HEK293 (cell line): ENCODE measurements around the gene TBL1X.

Experiments
- CTCF ChIA-PET: fragments of 350-600 bp; formaldehyde crosslinking; extraction: SDS; loops from one replicate; lab custom pipeline; 2021; ENCODE audit warnings: antibody characterized with exemption; lab: Yijun Ruan, JAX
- POLR2A ChIA-PET: fragments of 300-600 bp; formaldehyde crosslinking; extraction: SDS; loops from one replicate; lab custom pipeline; 2020; ENCODE audit warnings: antibody characterized with exemption, inconsistent platforms; lab: Yijun Ruan, JAX
- H3K27ac ChIP-seq: fragments of 200-500 bp; sonication (Bioruptor generic); 2 replicates; pipeline ENCODE4 v1.5.1; 2014; ENCODE audit warnings: low read depth, low read length, control low read depth, inconsistent platforms; ENCODE audit errors: extremely low read depth
- H3K36me3 ChIP-seq, 2 experiments: fragments of 200-500 bp in 1 of 2; sonication (Bioruptor generic) in 1 of 2; 1 replicate in 1 of 2; 2 replicates in 1 of 2; pipeline ENCODE4 v1.5.1; 2014 to 2017; ENCODE audit warnings: inconsistent platforms in 2 of 2, low read length in 2 of 2; ENCODE audit not compliant: control insufficient read depth in 2 of 2, insufficient read depth in 1 of 2
- H3K4me1 ChIP-seq: fragments of 200-500 bp; sonication (Bioruptor generic); 2 replicates; pipeline ENCODE4 v1.5.1; 2014; ENCODE audit warnings: mild to moderate bottlenecking, low read length, inconsistent platforms; ENCODE audit not compliant: control insufficient read depth, insufficient read depth
- H3K4me3 ChIP-seq: 2 replicates; pipeline ENCODE4 v1.5.1; 2011; ENCODE audit warnings: low read depth, mild to moderate bottlenecking, control low read depth, low read length, moderate library complexity
- H3K9me3 ChIP-seq: fragments of 200-500 bp; sonication (Bioruptor generic); 2 replicates; pipeline ENCODE4 v1.5.1; 2014; ENCODE audit warnings: low read depth, low read length, inconsistent platforms; ENCODE audit not compliant: control insufficient read depth, insufficient read depth
- BCL6B ChIP-seq: fragments of 450-650 bp; formaldehyde crosslinking; IDR thresholded peaks from 2 replicates; pipeline ENCODE4 v1.5.1; 2017; ENCODE audit warnings: missing biosample characterization, missing genetic modification characterization
- GLIS1 ChIP-seq: fragments of 450-650 bp; formaldehyde crosslinking; IDR thresholded peaks from 2 replicates; pipeline ENCODE4 v1.5.1; 2016; ENCODE audit warnings: missing biosample characterization, missing genetic modification characterization
- HIC1 ChIP-seq: fragments of 450-650 bp; formaldehyde crosslinking; IDR thresholded peaks from 2 replicates; pipeline ENCODE4 v1.5.1; 2016; ENCODE audit warnings: missing biosample characterization, missing genetic modification characterization
- HOXA7 ChIP-seq: sonication (generic); formaldehyde crosslinking; IDR thresholded peaks from 2 replicates; pipeline ENCODE4 v1.8.1; 2022; ENCODE audit warnings: missing genetic modification reagents, borderline replicate concordance
- KLF1 ChIP-seq: fragments of 450-650 bp; formaldehyde crosslinking; IDR thresholded peaks from 2 replicates; pipeline ENCODE4 v1.5.1; 2016; ENCODE audit warnings: missing biosample characterization, missing genetic modification characterization
- KLF8 ChIP-seq: fragments of 450-650 bp; formaldehyde crosslinking; IDR thresholded peaks from 2 replicates; pipeline ENCODE4 v1.5.1; 2016; ENCODE audit warnings: missing biosample characterization, missing genetic modification characterization
- KLF9 ChIP-seq: fragments of 450-650 bp; formaldehyde crosslinking; IDR thresholded peaks from 2 replicates; pipeline ENCODE4 v1.5.1; 2016; ENCODE audit warnings: missing biosample characterization, missing genetic modification characterization, low read depth
- PRDM1 ChIP-seq: fragments of 450-650 bp; formaldehyde crosslinking; IDR thresholded peaks from 2 replicates; pipeline ENCODE4; 2016; ENCODE audit warnings: missing biosample characterization, missing genetic modification characterization
- SCRT2 ChIP-seq: fragments of 450-650 bp; formaldehyde crosslinking; IDR thresholded peaks from 2 replicates; pipeline ENCODE4 v1.5.1; 2016; ENCODE audit warnings: missing biosample characterization, missing genetic modification characterization
- SP3 ChIP-seq: fragments of 450-650 bp; formaldehyde crosslinking; IDR thresholded peaks from 2 replicates; pipeline ENCODE4 v1.5.1; 2016; ENCODE audit warnings: missing biosample characterization, missing genetic modification characterization
- ZBTB1 ChIP-seq: fragments of 450-650 bp; formaldehyde crosslinking; IDR thresholded peaks from 2 replicates; pipeline ENCODE4 v1.5.1; 2016; ENCODE audit warnings: missing biosample characterization, missing genetic modification characterization
- ZEB2 ChIP-seq: fragments of 450-650 bp; formaldehyde crosslinking; IDR thresholded peaks from 2 replicates; pipeline ENCODE4 v1.5.1; 2016; ENCODE audit warnings: missing biosample characterization, missing genetic modification characterization
- ZNF132 ChIP-seq: fragments of 450-650 bp; formaldehyde crosslinking; IDR thresholded peaks from 2 replicates; pipeline ENCODE4 v1.5.1; 2017; ENCODE audit warnings: missing biosample characterization, missing genetic modification characterization, borderline replicate concordance
- ZNF211 ChIP-seq: fragments of 450-650 bp; formaldehyde crosslinking; IDR thresholded peaks from 2 replicates; pipeline ENCODE4 v1.5.1; 2016; ENCODE audit warnings: low read depth, missing biosample characterization, missing genetic modification characterization
- ZNF518A ChIP-seq: fragments of 450-650 bp; formaldehyde crosslinking; conservative IDR thresholded peaks from 2 replicates; pipeline ENCODE4 v1.5.1; 2016; ENCODE audit warnings: low read depth, missing biosample characterization, missing genetic modification characterization
- ZNF621 ChIP-seq: fragments of 450-650 bp; formaldehyde crosslinking; IDR thresholded peaks from 2 replicates; pipeline ENCODE4 v1.5.1; 2017; ENCODE audit warnings: missing biosample characterization, missing genetic modification characterization
- ZNF692 ChIP-seq: fragments of 450-650 bp; formaldehyde crosslinking; IDR thresholded peaks from 2 replicates; pipeline ENCODE4 v1.5.1; 2016; ENCODE audit warnings: missing biosample characterization, missing genetic modification characterization
- ZNF704 ChIP-seq: fragments of 450-650 bp; formaldehyde crosslinking; IDR thresholded peaks from 2 replicates; pipeline ENCODE4 v1.5.1; 2016; ENCODE audit warnings: missing biosample characterization, missing genetic modification characterization

TBL1X gene

GRCh38 chrX:9581771-9582385, 117.0 kb downstream of the TBL1X start (continued):
- no peak for TF ChIP-seq ZNF621
- no peak for TF ChIP-seq PRDM1 (tag by site-specific recombination)
- no peak for TF ChIP-seq BCL6B (tag by site-specific recombination)
- no peak for TF ChIP-seq KLF9
- TF ChIP-seq HIC1 (tag by site-specific recombination): no peak
- no peak for TF ChIP-seq ZNF132
- TF ChIP-seq ZNF518A (tag by site-specific recombination): no peak
- no peak for TF ChIP-seq GLIS1 (tag by site-specific recombination)
- TF ChIP-seq ZBTB1 (tag by site-specific recombination): no peak
- TF ChIP-seq ZNF211 (tag by site-specific recombination): no peak
- TF ChIP-seq SCRT2: no peak
- TF ChIP-seq ZEB2: no peak
- no peak for TF ChIP-seq ZNF692

GRCh38 chrX:9582956-9583355, 118.1 kb downstream of the TBL1X start:
- POLR2A ChIA-PET: no interaction called here
- CTCF ChIA-PET: no interaction called here
- Histone ChIP-seq H3K4me1 (no peaks in the 10 kb centered on the region), H3K4me3 (no peak overlapping the region), H3K27ac (no peak overlapping the region), H3K36me3 (no peaks in the 10 kb centered on the region), H3K9me3 (no peaks in the 10 kb centered on the region)
- no peak for TF ChIP-seq ZNF704 (tag by site-specific recombination)
- no peak for TF ChIP-seq HOXA7 (CRISPR knock-in tag)
- TF ChIP-seq SP3 (tag by site-specific recombination): no peak
- no peak for TF ChIP-seq KLF8 (tag by site-specific recombination)
- no peak for TF ChIP-seq KLF1 (tag by site-specific recombination)
